ENCODE measurements around the gene SLC2A11.

SLC2A11 gene

DNA sequence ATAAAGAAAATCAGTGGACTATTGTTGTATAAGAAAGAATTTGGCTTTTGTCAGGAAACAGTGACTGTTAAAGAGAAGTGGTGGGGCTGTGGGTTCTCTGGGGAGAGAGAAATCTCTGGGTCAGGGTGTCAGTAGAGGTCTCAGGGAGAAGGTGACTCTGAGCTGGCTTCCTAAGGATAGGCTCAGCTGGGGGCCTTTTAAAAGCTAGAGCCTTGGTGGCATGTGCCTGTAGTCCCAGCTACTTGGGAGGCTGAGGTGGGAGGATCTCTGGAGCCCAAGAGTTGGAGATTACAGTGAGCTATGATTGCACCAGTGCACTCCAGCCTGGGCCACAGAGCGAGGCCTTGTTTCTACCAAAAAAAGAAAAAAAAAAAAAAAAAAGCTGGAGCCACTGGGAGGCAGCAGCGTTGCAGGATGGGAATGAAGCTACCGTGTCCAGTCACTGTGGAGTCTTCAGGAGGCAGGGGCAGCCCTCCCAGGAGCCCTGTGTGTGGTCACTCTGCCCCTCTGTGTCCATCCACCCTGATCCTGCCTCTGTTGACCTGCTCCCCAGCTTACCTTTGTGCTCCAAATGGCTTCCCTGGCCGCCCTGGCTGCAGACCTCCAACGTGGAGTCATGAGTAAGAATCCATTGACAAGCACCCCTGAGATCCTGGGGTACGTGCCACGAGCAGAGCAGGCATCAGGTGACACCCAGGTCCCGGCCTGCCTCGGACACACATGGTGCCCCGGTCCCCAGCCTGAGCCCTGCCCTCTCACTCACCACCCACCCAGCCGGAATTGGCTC is 31.1 kb downstream of the SLC2A11 start:
- peaks cover 36% of the 10 kb centered on the region for H3K36me3 Mint-ChIP-seq (ENCODE audit: low read depth)
- H3K27me3 Mint-ChIP-seq (ENCODE audit: low read depth, poor library complexity), result no peaks in the 10 kb centered on the region
- no peak overlapping the region for H3K4me3 Mint-ChIP-seq
- TF ChIP-seq, protein P1, sequence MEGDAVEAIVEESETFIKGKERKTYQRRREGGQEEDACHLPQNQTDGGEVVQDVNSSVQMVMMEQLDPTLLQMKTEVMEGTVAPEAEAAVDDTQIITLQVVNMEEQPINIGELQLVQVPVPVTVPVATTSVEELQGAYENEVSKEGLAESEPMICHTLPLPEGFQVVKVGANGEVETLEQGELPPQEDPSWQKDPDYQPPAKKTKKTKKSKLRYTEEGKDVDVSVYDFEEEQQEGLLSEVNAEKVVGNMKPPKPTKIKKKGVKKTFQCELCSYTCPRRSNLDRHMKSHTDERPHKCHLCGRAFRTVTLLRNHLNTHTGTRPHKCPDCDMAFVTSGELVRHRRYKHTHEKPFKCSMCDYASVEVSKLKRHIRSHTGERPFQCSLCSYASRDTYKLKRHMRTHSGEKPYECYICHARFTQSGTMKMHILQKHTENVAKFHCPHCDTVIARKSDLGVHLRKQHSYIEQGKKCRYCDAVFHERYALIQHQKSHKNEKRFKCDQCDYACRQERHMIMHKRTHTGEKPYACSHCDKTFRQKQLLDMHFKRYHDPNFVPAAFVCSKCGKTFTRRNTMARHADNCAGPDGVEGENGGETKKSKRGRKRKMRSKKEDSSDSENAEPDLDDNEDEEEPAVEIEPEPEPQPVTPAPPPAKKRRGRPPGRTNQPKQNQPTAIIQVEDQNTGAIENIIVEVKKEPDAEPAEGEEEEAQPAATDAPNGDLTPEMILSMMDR (IDR thresholded peaks at IDR 0.05), result no peak
- DNase-seq, result no peak
- H3K27ac Mint-ChIP-seq, result peak overlapping the region; percentile 72
- peaks cover 23% of the 10 kb centered on the region for H3K4me1 Mint-ChIP-seq
- peaks cover 15% of the 10 kb centered on the region for H3K9me3 Mint-ChIP-seq

DNA sequence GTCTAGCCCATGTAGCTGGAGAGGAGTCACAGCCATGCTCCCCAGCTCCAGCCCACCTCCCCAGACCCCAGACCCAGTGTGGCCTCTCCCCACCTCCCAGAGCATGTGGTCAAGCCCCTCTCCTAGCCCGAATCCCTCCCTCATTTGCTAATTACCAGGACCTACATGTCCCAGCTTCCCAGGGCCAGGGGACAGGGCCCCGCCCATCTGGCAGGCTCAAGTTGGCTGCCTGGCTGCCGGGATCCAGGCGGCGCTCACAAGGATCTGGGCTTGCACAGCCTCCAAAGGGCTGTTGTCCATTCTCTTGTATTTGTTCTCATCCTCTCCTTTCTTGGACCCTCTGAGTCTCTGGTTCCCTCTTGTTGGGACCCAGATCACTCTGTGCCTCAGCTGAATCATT is 31.9 kb downstream of the SLC2A11 start:
- TF ChIP-seq, protein P1 (IDR thresholded peaks at IDR 0.05), result no peak
- H3K4me1 Mint-ChIP-seq, result peaks cover 25% of the 10 kb centered on the region
- H3K27ac Mint-ChIP-seq, result peak overlapping the region; percentile 39
- no peak for DNase-seq
- no peak overlapping the region for H3K4me3 Mint-ChIP-seq
- no peaks in the 10 kb centered on the region for H3K27me3 Mint-ChIP-seq (ENCODE audit: low read depth, poor library complexity)
- peaks cover 15% of the 10 kb centered on the region for H3K9me3 Mint-ChIP-seq
- peaks cover 36% of the 10 kb centered on the region for H3K36me3 Mint-ChIP-seq (ENCODE audit: low read depth)

DNA sequence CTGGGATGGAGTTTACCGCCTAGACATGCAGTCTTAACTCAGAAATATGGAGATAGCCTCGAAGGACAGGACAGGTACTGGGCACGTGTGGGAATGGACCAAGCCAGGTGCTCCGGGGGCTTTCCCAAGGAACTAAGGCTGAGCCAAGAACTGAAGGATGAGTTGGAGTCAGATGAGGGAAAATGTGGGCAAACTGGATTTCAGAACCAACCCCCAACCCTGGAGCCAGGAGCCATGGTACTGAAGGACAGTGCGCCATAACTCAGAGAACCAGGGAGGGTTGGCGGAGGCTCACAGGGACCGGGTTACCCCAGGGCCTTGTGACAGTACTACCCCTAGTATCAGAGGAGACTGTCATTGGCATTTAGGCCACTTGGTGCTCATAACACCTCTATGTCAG is 34.1 kb downstream of the SLC2A11 start:
- TF ChIP-seq, protein P1 (IDR thresholded peaks at IDR 0.05), result no peak
- DNase-seq, result no peak
- Mint-ChIP-seq H3K4me1 (peaks cover 42% of the 10 kb centered on the region), H3K27ac (no peak overlapping the region), H3K9me3 (peaks cover 15% of the 10 kb centered on the region), H3K4me3 (no peak overlapping the region), H3K27me3 (ENCODE audit: low read depth, poor library complexity) (no peaks in the 10 kb centered on the region), H3K36me3 (ENCODE audit: low read depth) (peaks cover 20% of the 10 kb centered on the region)

DNA sequence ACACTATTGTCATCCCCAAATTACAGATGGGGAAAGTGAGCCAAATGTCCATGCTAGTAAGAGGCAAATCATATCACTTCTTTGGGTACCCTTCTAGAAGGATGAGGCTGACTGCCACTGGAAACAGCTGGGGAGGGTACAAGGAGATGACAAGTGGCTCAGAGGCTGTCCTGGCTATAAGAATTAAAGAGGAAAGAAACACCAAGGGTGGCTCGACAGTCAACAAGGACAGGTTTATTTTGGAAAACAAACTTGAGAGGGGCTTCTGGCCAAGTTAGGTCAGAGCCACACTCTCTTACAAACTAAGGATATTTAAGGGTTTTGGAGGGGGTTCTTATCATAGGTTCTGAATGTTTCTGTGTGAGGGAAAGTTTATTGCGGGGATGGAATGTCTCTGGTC is 34.5 kb downstream of the SLC2A11 start:
- no peak for DNase-seq
- H3K27ac Mint-ChIP-seq, result no peak overlapping the region
- TF ChIP-seq, protein P1 (IDR thresholded peaks at IDR 0.05), result no peak
- peaks cover 15% of the 10 kb centered on the region for H3K9me3 Mint-ChIP-seq
- H3K4me1 Mint-ChIP-seq, result peaks cover 47% of the 10 kb centered on the region
- H3K27me3 Mint-ChIP-seq (ENCODE audit: low read depth, poor library complexity), result no peaks in the 10 kb centered on the region
- H3K36me3 Mint-ChIP-seq (ENCODE audit: low read depth), result peaks cover 23% of the 10 kb centered on the region
- H3K4me3 Mint-ChIP-seq, result peak overlapping the region; percentile 1

DNA sequence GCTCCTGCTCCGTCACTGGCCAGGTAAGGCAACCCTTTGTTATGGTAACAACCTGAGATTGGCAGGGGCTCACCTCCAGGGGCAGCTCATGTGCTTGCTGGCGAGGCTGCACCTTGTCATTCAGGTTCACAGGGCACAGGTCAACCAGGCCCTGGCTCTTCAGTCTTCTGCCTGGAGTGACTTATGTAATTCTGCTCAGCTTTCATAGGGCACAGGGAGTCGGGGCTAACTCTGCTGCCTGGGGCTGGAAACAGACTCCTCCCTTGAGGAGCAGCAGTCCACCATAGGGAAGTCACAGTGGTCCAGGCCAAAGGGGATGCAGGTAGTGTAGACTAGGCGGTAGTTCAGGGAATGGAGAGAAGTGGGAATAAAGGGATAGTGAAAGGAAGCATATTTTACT is 35.0 kb downstream of the SLC2A11 start:
- Mint-ChIP-seq H3K27me3 (ENCODE audit: low read depth, poor library complexity) (no peaks in the 10 kb centered on the region), H3K27ac (peak overlapping the region; percentile 37)

More for the DNA sequence above, 35.0 kb downstream of the SLC2A11 start:
- peaks cover 52% of the 10 kb centered on the region for H3K4me1 Mint-ChIP-seq
- peak overlapping the region; percentile 65 for H3K4me3 Mint-ChIP-seq
- TF ChIP-seq, protein P1 (IDR thresholded peaks at IDR 0.05), result no peak
- peaks cover 29% of the 10 kb centered on the region for H3K36me3 Mint-ChIP-seq (ENCODE audit: low read depth)
- no peak for DNase-seq
- peaks cover 15% of the 10 kb centered on the region for H3K9me3 Mint-ChIP-seq

All from nephron progenitor cell (in vitro differentiated cells).